Lower leg skin (tissue), 3 donors: ENCODE results near the gene SLC38A4.

ENCODE experiments used
- POLR2A ChIP-seq, 2 donors: fragments of 450-650 bp; IDR thresholded peaks; one replicate each; pipeline ENCODE4 v1.6.1; 2016 to 2017; ENCODE audit warnings: antibody characterized with exemption in 2 of 2, mild to moderate bottlenecking in 1 of 2, moderate library complexity in 1 of 2
- TF ChIP-seq, protein P1 (sequence below), 3 donors: fragments of 450-650 bp; IDR thresholded peaks; one replicate each; pipeline ENCODE4 v1.5.1; 2016; ENCODE audit warnings: antibody characterized with exemption in 3 of 3, mild to moderate bottlenecking in 3 of 3, moderate library complexity in 2 of 3

DNA sequence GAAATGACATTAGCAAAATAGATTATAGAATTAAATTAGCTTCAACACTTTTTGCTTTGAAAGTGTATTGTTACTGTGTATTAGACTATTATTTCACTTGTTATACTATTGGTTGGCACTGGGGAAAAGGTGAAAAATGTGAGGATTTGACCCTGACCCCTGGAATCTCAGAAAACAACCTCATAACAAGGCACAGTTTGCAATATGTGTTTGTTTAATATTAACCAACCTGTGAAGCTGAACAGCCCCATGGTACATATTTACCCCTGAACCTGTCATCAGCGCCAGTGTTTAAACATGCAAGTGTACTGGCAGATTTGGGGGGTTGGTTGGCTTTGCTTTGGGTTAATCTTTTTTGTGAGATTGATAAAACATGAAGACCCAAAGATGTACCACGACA, 11.7 kb downstream of the SLC38A4 start:
- no peak for TF ChIP-seq POLR2A (IDR thresholded peaks at IDR 0.05)
- TF ChIP-seq, protein P1, sequence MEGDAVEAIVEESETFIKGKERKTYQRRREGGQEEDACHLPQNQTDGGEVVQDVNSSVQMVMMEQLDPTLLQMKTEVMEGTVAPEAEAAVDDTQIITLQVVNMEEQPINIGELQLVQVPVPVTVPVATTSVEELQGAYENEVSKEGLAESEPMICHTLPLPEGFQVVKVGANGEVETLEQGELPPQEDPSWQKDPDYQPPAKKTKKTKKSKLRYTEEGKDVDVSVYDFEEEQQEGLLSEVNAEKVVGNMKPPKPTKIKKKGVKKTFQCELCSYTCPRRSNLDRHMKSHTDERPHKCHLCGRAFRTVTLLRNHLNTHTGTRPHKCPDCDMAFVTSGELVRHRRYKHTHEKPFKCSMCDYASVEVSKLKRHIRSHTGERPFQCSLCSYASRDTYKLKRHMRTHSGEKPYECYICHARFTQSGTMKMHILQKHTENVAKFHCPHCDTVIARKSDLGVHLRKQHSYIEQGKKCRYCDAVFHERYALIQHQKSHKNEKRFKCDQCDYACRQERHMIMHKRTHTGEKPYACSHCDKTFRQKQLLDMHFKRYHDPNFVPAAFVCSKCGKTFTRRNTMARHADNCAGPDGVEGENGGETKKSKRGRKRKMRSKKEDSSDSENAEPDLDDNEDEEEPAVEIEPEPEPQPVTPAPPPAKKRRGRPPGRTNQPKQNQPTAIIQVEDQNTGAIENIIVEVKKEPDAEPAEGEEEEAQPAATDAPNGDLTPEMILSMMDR (IDR thresholded peaks at IDR 0.05) = no peak
